Mesendoderm (in vitro differentiated cells): ENCODE data around the gene PARD3.

Experiments
- DNase-seq: peaks from one replicate; pipeline ENCODE4 v3.0.0; 2013
- H2AK5ac ChIP-seq: 2 replicates; pipeline ENCODE4 v1.6.1; 2013; ENCODE audit warnings: low read length, inconsistent platforms
- H2BK120ac ChIP-seq: 2 replicates; pipeline ENCODE4 v1.6.1; 2013; ENCODE audit warnings: low read depth, mild to moderate bottlenecking, low read length, moderate library complexity, mixed read lengths
- H2BK15ac ChIP-seq: replicated peaks from 2 replicates; pipeline ENCODE4 v1.6.1; 2013; ENCODE audit warnings: low read depth, mild to moderate bottlenecking, moderate library complexity
- H2BK5ac ChIP-seq: 2 replicates; pipeline ENCODE4 v1.6.1; 2013; ENCODE audit warnings: low read length, inconsistent platforms
- H3K18ac ChIP-seq: 2 replicates; pipeline ENCODE4 v1.6.1; 2013; ENCODE audit warnings: mild to moderate bottlenecking, low read length, mixed read lengths
- H3K23ac ChIP-seq: one replicate; pipeline ENCODE4 v1.6.1; 2013; ENCODE audit warnings: low read length
- H3K27ac ChIP-seq: 2 replicates; pipeline ENCODE4 v1.5.1; 2013; ENCODE audit warnings: low read depth, mild to moderate bottlenecking, inconsistent platforms, low read length, moderate library complexity
- H3K27me3 ChIP-seq: 2 replicates; pipeline ENCODE4 v1.6.1; 2013; ENCODE audit warnings: low read length, control low read depth, mild to moderate bottlenecking, inconsistent platforms; ENCODE audit not compliant: insufficient read depth, poor library complexity
- H3K36me3 ChIP-seq: 2 replicates; pipeline ENCODE4 v1.6.1; 2013; ENCODE audit warnings: low read length, inconsistent platforms; ENCODE audit not compliant: control insufficient read depth, insufficient read depth
- H3K4ac ChIP-seq: one replicate; pipeline ENCODE4 v1.6.1; 2013; ENCODE audit warnings: low read depth, mild to moderate bottlenecking, low read length, moderate library complexity
- H3K4me1 ChIP-seq: 2 replicates; pipeline ENCODE4 v1.6.1; 2013; ENCODE audit warnings: low read depth, low read length, inconsistent platforms; ENCODE audit not compliant: control insufficient read depth
- H3K4me2 ChIP-seq: 2 replicates; pipeline ENCODE4 v1.6.1; 2013; ENCODE audit warnings: low read length
- H3K4me3 ChIP-seq: 2 replicates; pipeline ENCODE4 v1.5.1; 2013; ENCODE audit warnings: mild to moderate bottlenecking, low read length
- H3K56ac ChIP-seq: one replicate; pipeline ENCODE4 v1.6.1; 2013; ENCODE audit warnings: low read length
- H3K79me1 ChIP-seq: 2 replicates; pipeline ENCODE4 v1.6.1; 2013; ENCODE audit warnings: low read length, inconsistent platforms
- H3K79me2 ChIP-seq: 2 replicates; pipeline ENCODE4 v1.6.1; 2013; ENCODE audit warnings: mild to moderate bottlenecking, low read length; ENCODE audit not compliant: control insufficient read depth, insufficient read depth
- H3K9ac ChIP-seq: 2 replicates; pipeline ENCODE4 v1.6.1; 2013; ENCODE audit warnings: low read length, inconsistent platforms
- H4K5ac ChIP-seq: one replicate; pipeline ENCODE4 v1.6.1; 2013; ENCODE audit warnings: low read length
- H4K8ac ChIP-seq: one replicate; pipeline ENCODE4 v1.6.1; 2013; ENCODE audit warnings: low read depth, mild to moderate bottlenecking, control low read depth, low read length, moderate library complexity
- WGBS: extraction: QIAGEN DNeasy Blood & Tissue Kit; methylation state at CpG from one replicate; pipeline ENCODE4 v1.1.7; 2013; ENCODE audit warnings: low lambda C conversion rate, missing lambda C conversion rate; ENCODE audit not compliant: insufficient coverage; ENCODE audit errors: extremely low coverage; 5-methylcytosine and 5-hydroxymethylcytosine counted together

PARD3 gene

GRCh38 chr10:34339816-34340553 lies 475.1 kb downstream of the PARD3 start:
- H3K18ac ChIP-seq, result no peak overlapping the region
- no peaks in the 10 kb centered on the region for H3K79me1 ChIP-seq
- no peak for DNase-seq
- H3K36me3 ChIP-seq, result no peaks in the 10 kb centered on the region
- H3K23ac ChIP-seq, result no peak overlapping the region
- H2AK5ac ChIP-seq, result no peak overlapping the region
- H2BK15ac ChIP-seq, result no peak overlapping the region
- H3K4ac ChIP-seq, result no peak overlapping the region
- H3K27ac ChIP-seq, result no peak overlapping the region
- no peaks in the 10 kb centered on the region for H3K27me3 ChIP-seq
- no peak overlapping the region for H2BK120ac ChIP-seq
- H3K4me3 ChIP-seq, result no peak overlapping the region
- no peak overlapping the region for H4K5ac ChIP-seq
- no peaks in the 10 kb centered on the region for H3K4me1 ChIP-seq
- no peak overlapping the region for H2BK5ac ChIP-seq
- H3K9ac ChIP-seq, result no peak overlapping the region
- WGBS, result 100% methylated on average over 1 of the region's 2 CpGs
- no peak overlapping the region for H3K56ac ChIP-seq
- H3K4me2 ChIP-seq, result no peak overlapping the region
- no peak overlapping the region for H4K8ac ChIP-seq
- no peaks in the 10 kb centered on the region for H3K79me2 ChIP-seq

DNA sequence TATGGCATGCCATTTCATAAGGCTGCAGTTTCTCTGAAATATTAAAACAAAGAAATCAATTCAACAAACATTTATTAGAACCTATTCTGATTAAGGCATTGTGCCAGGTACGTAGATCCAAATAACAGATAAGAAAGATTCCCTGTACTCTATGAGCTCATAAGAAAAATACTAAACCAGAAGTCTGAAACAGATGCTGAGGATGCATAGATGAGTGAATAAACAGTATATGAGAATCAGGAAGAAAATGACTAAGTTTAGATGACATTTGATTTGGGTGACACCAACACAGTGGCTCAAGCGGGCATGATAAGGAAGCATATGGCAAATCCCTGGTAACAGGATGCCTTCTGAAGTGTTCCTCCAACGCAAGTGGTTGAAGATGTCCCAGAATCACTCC lies 477.2 kb downstream of the PARD3 start:
- no peak overlapping the region for H3K4ac ChIP-seq
- H3K79me1 ChIP-seq, result no peaks in the 10 kb centered on the region
- H2BK5ac ChIP-seq, result no peak overlapping the region
- no peak overlapping the region for H3K18ac ChIP-seq
- WGBS, result no CpG with 5 or more reads among the region's 3 CpGs
- H3K56ac ChIP-seq, result no peak overlapping the region
- H3K4me3 ChIP-seq, result no peak overlapping the region
- H2BK120ac ChIP-seq, result no peak overlapping the region
- H4K8ac ChIP-seq, result no peak overlapping the region
- no peak overlapping the region for H3K27ac ChIP-seq
- H2AK5ac ChIP-seq, result no peak overlapping the region
- no peak overlapping the region for H2BK15ac ChIP-seq
- no peak for DNase-seq
- H3K36me3 ChIP-seq, result no peaks in the 10 kb centered on the region
- no peaks in the 10 kb centered on the region for H3K4me1 ChIP-seq
- no peak overlapping the region for H3K9ac ChIP-seq
- no peaks in the 10 kb centered on the region for H3K27me3 ChIP-seq
- H3K23ac ChIP-seq, result no peak overlapping the region
- no peak overlapping the region for H3K4me2 ChIP-seq
- H4K5ac ChIP-seq, result no peak overlapping the region
- no peaks in the 10 kb centered on the region for H3K79me2 ChIP-seq

DNA sequence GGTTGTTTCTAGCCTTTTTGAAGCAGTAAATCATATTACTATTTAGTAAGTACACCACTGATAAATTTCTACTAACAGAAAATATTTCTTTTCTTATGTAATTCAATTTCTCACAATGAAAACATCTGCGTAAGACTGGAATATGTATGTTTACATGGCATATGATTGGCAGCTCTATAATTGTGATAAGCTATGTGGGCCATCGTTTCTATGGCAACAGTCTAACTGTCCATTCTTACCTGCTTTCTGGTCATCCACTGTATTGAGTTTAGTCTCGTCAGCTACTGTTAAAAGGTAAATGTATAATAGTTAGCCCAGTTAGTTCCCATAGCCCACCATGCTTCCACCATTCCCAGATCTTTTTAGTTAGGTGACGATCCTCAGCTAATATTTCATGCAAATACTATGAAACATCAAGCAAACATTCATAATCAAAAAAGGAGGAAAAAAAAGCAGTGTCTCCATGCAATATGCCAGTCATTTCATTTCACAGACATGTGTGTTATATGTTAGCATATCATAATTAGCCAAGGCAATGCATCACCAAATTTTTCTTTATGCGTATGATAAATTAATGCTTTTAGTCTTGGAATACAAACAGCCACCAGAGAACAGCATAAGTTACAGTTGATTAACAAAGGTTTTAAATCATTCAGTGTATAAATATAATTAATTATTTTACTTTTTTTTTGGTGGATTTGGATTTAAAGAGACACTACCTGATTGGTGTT lies 479.0 kb downstream of the PARD3 start:
- no CpG with 5 or more reads among the region's 5 CpGs for WGBS
- H3K23ac ChIP-seq, result no peak overlapping the region
- H3K79me1 ChIP-seq, result no peaks in the 10 kb centered on the region
- no peak overlapping the region for H3K9ac ChIP-seq
- DNase-seq, result no peak
- no peak overlapping the region for H3K4me3 ChIP-seq
- no peak overlapping the region for H3K4ac ChIP-seq
- no peak overlapping the region for H3K27ac ChIP-seq
- H2BK5ac ChIP-seq, result no peak overlapping the region
- H3K18ac ChIP-seq, result no peak overlapping the region
- no peak overlapping the region for H2BK120ac ChIP-seq
- H3K56ac ChIP-seq, result no peak overlapping the region
- H3K4me2 ChIP-seq, result no peak overlapping the region
- H3K27me3 ChIP-seq, result no peaks in the 10 kb centered on the region
- H4K8ac ChIP-seq, result no peak overlapping the region
- H4K5ac ChIP-seq, result no peak overlapping the region
- H3K36me3 ChIP-seq, result no peaks in the 10 kb centered on the region
- H3K79me2 ChIP-seq, result no peaks in the 10 kb centered on the region
- H2BK15ac ChIP-seq, result no peak overlapping the region
- no peaks in the 10 kb centered on the region for H3K4me1 ChIP-seq
- H2AK5ac ChIP-seq, result no peak overlapping the region

DNA sequence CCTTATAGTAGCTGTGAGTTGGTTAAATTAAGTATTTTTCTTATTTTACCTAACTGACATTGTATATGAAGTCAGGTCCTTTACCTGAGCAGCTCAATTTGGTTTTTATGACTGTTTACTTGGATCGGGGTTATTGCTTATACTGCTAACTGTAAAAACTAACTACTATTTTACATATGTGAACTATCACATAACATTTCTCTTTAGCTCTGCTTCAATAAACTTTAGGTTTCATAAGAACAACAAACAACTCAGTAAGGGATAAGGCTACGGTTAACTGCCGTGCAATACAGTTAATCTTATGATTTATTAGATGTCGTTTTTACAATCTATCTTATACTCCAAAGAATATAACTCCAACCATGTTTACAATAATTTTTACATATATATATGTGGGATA lies 480.2 kb downstream of the PARD3 start:
- no peaks in the 10 kb centered on the region for H3K79me1 ChIP-seq
- no peak overlapping the region for H3K9ac ChIP-seq
- no peak overlapping the region for H4K5ac ChIP-seq
- no CpG with 5 or more reads among the region's 4 CpGs for WGBS
- H3K23ac ChIP-seq, result no peak overlapping the region
- no peak overlapping the region for H3K27ac ChIP-seq
- H3K4me3 ChIP-seq, result no peak overlapping the region
- DNase-seq, result no peak
- H3K4ac ChIP-seq, result no peak overlapping the region
- no peak overlapping the region for H4K8ac ChIP-seq
- H3K79me2 ChIP-seq, result no peaks in the 10 kb centered on the region
- no peak overlapping the region for H2BK120ac ChIP-seq
- H3K4me1 ChIP-seq, result no peaks in the 10 kb centered on the region
- no peak overlapping the region for H3K18ac ChIP-seq
- H3K4me2 ChIP-seq, result no peak overlapping the region
- H2BK5ac ChIP-seq, result no peak overlapping the region
- no peaks in the 10 kb centered on the region for H3K36me3 ChIP-seq
- H2BK15ac ChIP-seq, result no peak overlapping the region
- H3K27me3 ChIP-seq, result no peaks in the 10 kb centered on the region
- no peak overlapping the region for H2AK5ac ChIP-seq
- no peak overlapping the region for H3K56ac ChIP-seq

DNA sequence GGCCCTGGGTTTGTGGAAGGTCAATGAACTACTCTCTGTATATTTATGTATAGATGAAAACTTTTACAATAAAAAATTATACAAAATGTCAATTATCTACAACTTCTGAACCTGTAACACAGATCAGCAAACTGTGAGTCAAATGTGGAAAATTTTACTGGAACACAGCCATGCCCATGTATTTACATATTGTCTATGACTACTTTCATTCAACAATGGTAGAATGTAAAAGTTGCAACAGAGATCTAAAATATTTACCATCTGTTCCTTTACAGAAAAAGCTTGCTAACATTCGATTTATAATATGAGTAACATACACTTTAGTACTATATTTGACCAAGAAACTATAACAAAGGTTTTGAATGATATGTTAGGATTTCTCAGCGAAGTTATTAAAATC lies 481.6 kb downstream of the PARD3 start:
- no peak overlapping the region for H3K27ac ChIP-seq
- H3K4me1 ChIP-seq, result no peaks in the 10 kb centered on the region
- H4K5ac ChIP-seq, result no peak overlapping the region
- no peak overlapping the region for H2BK120ac ChIP-seq
- WGBS, result no CpG with 5 or more reads among the region's 2 CpGs
- DNase-seq, result no peak
- H3K18ac ChIP-seq, result no peak overlapping the region
- H2BK5ac ChIP-seq, result no peak overlapping the region
- no peaks in the 10 kb centered on the region for H3K79me2 ChIP-seq
- no peaks in the 10 kb centered on the region for H3K36me3 ChIP-seq
- no peak overlapping the region for H3K23ac ChIP-seq
- no peak overlapping the region for H4K8ac ChIP-seq
- H3K4me3 ChIP-seq, result no peak overlapping the region
- H3K27me3 ChIP-seq, result no peaks in the 10 kb centered on the region
- no peak overlapping the region for H3K4me2 ChIP-seq
- no peak overlapping the region for H3K56ac ChIP-seq
- no peak overlapping the region for H2BK15ac ChIP-seq
- no peak overlapping the region for H3K9ac ChIP-seq
- no peak overlapping the region for H3K4ac ChIP-seq
- no peak overlapping the region for H2AK5ac ChIP-seq
- no peaks in the 10 kb centered on the region for H3K79me1 ChIP-seq
